ENCODE results near the gene DCUN1D3. TPM values are rescaled to one million over a fixed set of nuclear protein-coding genes. Genes with fewer than 3 reads are reported as not detected.

DCUN1D3 gene
- total RNA-seq, 1 experiment from 2014 or later: 16.4 TPM

- TF ChIP-seq CTCF (IDR thresholded peaks at IDR 0.05 in 2 of 3, conservative IDR thresholded peaks at IDR 0.05 in 1 of 3; ENCODE audit: borderline replicate concordance in 1 of 3, insufficient read depth in 1 of 3, low read depth in 2 of 3, low read length in 2 of 3) (no peak), EZH2phosphoT487 (IDR thresholded peaks at IDR 0.05; ENCODE audit: borderline replicate concordance) (no peak), RAD21 (IDR thresholded peaks at IDR 0.05; ENCODE audit: low read depth) (no peak), TCF7L2 (IDR thresholded peaks at IDR 0.05; ENCODE audit: borderline replicate concordance, extremely low read depth, insufficient read depth, insufficient read length) (no peak), SIN3A (IDR thresholded peaks at IDR 0.05; ENCODE audit: low read depth) (no peak), ATF3 (IDR thresholded peaks at IDR 0.05) (no peak), SRF (IDR thresholded peaks at IDR 0.05; ENCODE audit: low read depth) (no peak)
Observed at GRCh38 chr16:20887207-20887606, 13.0 kb downstream of the DCUN1D3 start (continued).

GRCh38 chr16:20886320-20886719, 13.8 kb downstream of the DCUN1D3 start:
- Histone ChIP-seq H3K4me1 (ENCODE audit: control insufficient read depth in 1 of 2, insufficient read depth in 2 of 2, low read length in 2 of 2) (peaks cover 3 to 9% of the 10 kb centered on the region in 2 experiments; a peak in 3 of 4 replicates), H3K9me2 (ENCODE audit: insufficient read depth) (no peaks in the 10 kb centered on the region), H3K4me3 (replicated peaks in 1 of 2; ENCODE audit: low read depth in 1 of 2, low read length in 2 of 2) (no peak overlapping the region), H3K9me3 (ENCODE audit: control insufficient read depth in 1 of 2, insufficient read depth in 1 of 2, low read depth in 1 of 2, low read length in 2 of 2) (no peaks in the 10 kb centered on the region), H3K27ac (ENCODE audit: low read depth, low read length) (no peak overlapping the region), H3K9ac (ENCODE audit: low read length) (no peak overlapping the region), H3K4me2 (ENCODE audit: low read length) (no peak overlapping the region), H3K27me3 (ENCODE audit: insufficient read depth, low read length) (no peaks in the 10 kb centered on the region), H4K20me1 (ENCODE audit: insufficient read depth) (no peaks in the 10 kb centered on the region), H3K79me2 (ENCODE audit: insufficient read depth, low read length) (peaks cover 71% of the 10 kb centered on the region), H3K36me3 (ENCODE audit: control insufficient read depth in 1 of 2, insufficient read depth in 2 of 2, low read length in 2 of 2) (no peaks in the 10 kb centered on the region), H2AFZ (ENCODE audit: low read depth, low read length, poor library complexity, severe bottlenecking) (no peak overlapping the region)
- CTCF ChIA-PET: no interaction called here
- POLR2A ChIA-PET: no interaction called here
- no TSS peak for BruUV-seq (replicated peaks)
- ATAC-seq (no peak), DNase-seq (ENCODE audit: low read depth, low spot score) (no peak)
- RAD21 ChIA-PET (ENCODE audit: low non-redundant PET in 1 of 2, low total read pairs in 2 of 2, uncharacterized antibody in 2 of 2, unreplicated experiment in 2 of 2): no interaction called here
- intact Hi-C loops (cut with micrococcal nuclease): no loop called here
- TF ChIP-seq ZFX (IDR thresholded peaks at IDR 0.05): no peak
- no peak for TF ChIP-seq RAD21 (IDR thresholded peaks at IDR 0.05; ENCODE audit: low read depth)
- TF ChIP-seq POLR2A (IDR thresholded peaks at IDR 0.05; ENCODE audit: borderline replicate concordance, extremely low read depth, insufficient read depth, insufficient read length): no peak
- no peak for TF ChIP-seq CEBPB (IDR thresholded peaks at IDR 0.05; ENCODE audit: low read depth)
- no peak for TF ChIP-seq TCF7L2 (IDR thresholded peaks at IDR 0.05; ENCODE audit: borderline replicate concordance, extremely low read depth, insufficient read depth, insufficient read length)
- no peak for TF ChIP-seq FOSL1 (IDR thresholded peaks at IDR 0.05; ENCODE audit: low read depth)
- no peak for TF ChIP-seq ATF3 (IDR thresholded peaks at IDR 0.05)
- TF ChIP-seq SP1 (IDR thresholded peaks at IDR 0.05; ENCODE audit: low read depth): no peak
- TF ChIP-seq SRF (IDR thresholded peaks at IDR 0.05; ENCODE audit: low read depth): no peak
- TF ChIP-seq EZH2 (IDR thresholded peaks at IDR 0.05): no peak
- no peak for TF ChIP-seq ELF1 (IDR thresholded peaks at IDR 0.05; ENCODE audit: borderline replicate concordance, low read depth)
- no peak for TF ChIP-seq JUND (IDR thresholded peaks at IDR 0.05)
- no peak for TF ChIP-seq ZNF274 (IDR thresholded peaks at IDR 0.05; ENCODE audit: low read depth, low read length)
- no peak for TF ChIP-seq EZH2phosphoT487 (IDR thresholded peaks at IDR 0.05; ENCODE audit: borderline replicate concordance)
- no peak for TF ChIP-seq POLR2AphosphoS5 (IDR thresholded peaks at IDR 0.05; ENCODE audit: low read depth, low read length)
- TF ChIP-seq EGR1 (IDR thresholded peaks at IDR 0.05; ENCODE audit: low read depth): no peak
- TF ChIP-seq CTCF (IDR thresholded peaks at IDR 0.05 in 2 of 3, conservative IDR thresholded peaks at IDR 0.05 in 1 of 3; ENCODE audit: borderline replicate concordance in 1 of 3, insufficient read depth in 1 of 3, low read depth in 2 of 3, low read length in 2 of 3): no peak
- no peak for TF ChIP-seq SIN3A (IDR thresholded peaks at IDR 0.05; ENCODE audit: low read depth)
